ENCODE measurements around the gene SLC48A1. TPM values are rescaled to one million over a fixed set of nuclear protein-coding genes. Genes with fewer than 3 reads are reported as not detected.

SLC48A1 gene
- total RNA-seq, 2 donors from 2014 or later, result 39.0 to 52.5 TPM

- DNase-seq (ENCODE audit: low spot score), result no peak
- H3K27ac ChIP-seq, result peak overlapping the region; percentile 7 to 90
- H3K9me3 ChIP-seq, result no peaks in the 10 kb centered on the region
- TF ChIP-seq CTCF (IDR thresholded peaks at IDR 0.05) (no peak), POLR2A (IDR thresholded peaks at IDR 0.05) (no peak), POLR2AphosphoS5 (IDR thresholded peaks at IDR 0.05) (no peak)
- intact Hi-C loops (cut with DNase I), result no loop called here
- no peaks in the 10 kb centered on the region for H3K36me3 ChIP-seq
- no peak overlapping the region for H3K4me3 ChIP-seq
- peaks cover 10% of the 10 kb centered on the region for H3K4me1 ChIP-seq (replicated peaks)
- no peaks in the 10 kb centered on the region for H3K27me3 ChIP-seq (replicated peaks; ENCODE audit: insufficient read depth)
- 58% methylated on average over 2 of the region's 2 CpGs for WGBS
Observed at GRCh38 chr12:47822401-47822800, 49.4 kb downstream of the SLC48A1 start.

GRCh38 chr12:47822863-47823262, 49.8 kb downstream of the SLC48A1 start:
- no peak for TF ChIP-seq POLR2AphosphoS5 (IDR thresholded peaks at IDR 0.05)
- no peak for TF ChIP-seq CTCF (IDR thresholded peaks at IDR 0.05)
- TF ChIP-seq POLR2A (IDR thresholded peaks at IDR 0.05), result no peak
- no peaks in the 10 kb centered on the region for H3K36me3 ChIP-seq
- peak overlapping the region; percentile 7 to 90 for H3K27ac ChIP-seq
- no peaks in the 10 kb centered on the region for H3K9me3 ChIP-seq
- intact Hi-C loops (cut with DNase I), result no loop called here
- WGBS, result 82% methylated on average over 3 of the region's 3 CpGs
- H3K4me1 ChIP-seq (replicated peaks), result peaks cover 10% of the 10 kb centered on the region
- no peak overlapping the region for H3K4me3 ChIP-seq
- DNase-seq (ENCODE audit: low spot score), result no peak
- H3K27me3 ChIP-seq (replicated peaks; ENCODE audit: insufficient read depth), result no peaks in the 10 kb centered on the region

- no peaks in the 10 kb centered on the region for H3K27me3 ChIP-seq (replicated peaks; ENCODE audit: insufficient read depth)
- intact Hi-C loops (cut with DNase I), result no loop called here
- no peak for DNase-seq (ENCODE audit: low spot score)
Observed at GRCh38 chr12:47823422-47824086, 50.5 kb downstream of the SLC48A1 start.

GRCh38 chr12:47824198-47824597, 51.2 kb downstream of the SLC48A1 start:
- no peaks in the 10 kb centered on the region for H3K36me3 ChIP-seq
- 70% methylated on average over 2 of the region's 2 CpGs for WGBS
- DNase-seq (ENCODE audit: low spot score), result no peak
- no peak for TF ChIP-seq CTCF (IDR thresholded peaks at IDR 0.05)
- no peak for TF ChIP-seq POLR2A (IDR thresholded peaks at IDR 0.05)
- H3K9me3 ChIP-seq, result no peaks in the 10 kb centered on the region
- no peaks in the 10 kb centered on the region for H3K27me3 ChIP-seq (replicated peaks; ENCODE audit: insufficient read depth)
- H3K4me1 ChIP-seq (replicated peaks), result peaks cover 7% of the 10 kb centered on the region
- intact Hi-C loops (cut with DNase I), result no loop called here
- no peak overlapping the region for H3K4me3 ChIP-seq
- H3K27ac ChIP-seq, result peak overlapping the region; percentile 13 to 26

More at GRCh38 chr12:47823422-47824086, 50.5 kb downstream of the SLC48A1 start:
- H3K4me1 ChIP-seq (replicated peaks), result peaks cover 7% of the 10 kb centered on the region
- H3K4me3 ChIP-seq, result no peak overlapping the region
- TF ChIP-seq POLR2A (IDR thresholded peaks at IDR 0.05), result no peak
- no peak for TF ChIP-seq POLR2AphosphoS5 (IDR thresholded peaks at IDR 0.05)
- no peak for TF ChIP-seq CTCF (IDR thresholded peaks at IDR 0.05)
- no peaks in the 10 kb centered on the region for H3K36me3 ChIP-seq
- peak overlapping the region in 1 of 2 donors; percentile 90 for H3K27ac ChIP-seq
- H3K9me3 ChIP-seq, result no peaks in the 10 kb centered on the region
- WGBS, result 94% methylated on average over 5 of the region's 5 CpGs

- no peaks in the 10 kb centered on the region for H3K27me3 ChIP-seq (replicated peaks; ENCODE audit: insufficient read depth)
- DNase-seq (ENCODE audit: low spot score), result no peak
- intact Hi-C loops (cut with DNase I), result no loop called here
- H3K9me3 ChIP-seq, result no peaks in the 10 kb centered on the region
- H3K36me3 ChIP-seq, result no peaks in the 10 kb centered on the region
- TF ChIP-seq CTCF (IDR thresholded peaks at IDR 0.05) (no peak), POLR2A (IDR thresholded peaks at IDR 0.05) (no peak), POLR2AphosphoS5 (IDR thresholded peaks at IDR 0.05) (no peak)
- WGBS, result 51% methylated on average over 3 of the region's 3 CpGs
- H3K27ac ChIP-seq, result peak overlapping the region; percentile 13 to 26
- peaks cover 10% of the 10 kb centered on the region for H3K4me1 ChIP-seq (replicated peaks)
- H3K4me3 ChIP-seq, result no peak overlapping the region
Observed at GRCh38 chr12:47824635-47825034, 51.6 kb downstream of the SLC48A1 start.

Measured in prostate gland (tissue), 2 donors.